Epidermal melanocyte (primary cell): ENCODE measurements around the gene HOXA9.
A peak's percentile ranks its signal among the peaks of the same experiment; 100 is the strongest.

Experiments
- DNase-seq: peaks from one replicate; pipeline ENCODE4 v3.0.0; 2011; ENCODE audit warnings: low spot score; ENCODE audit not compliant: insufficient read length

HOXA9 gene

GRCh38 chr7:27201580-27202017 is 36.3 kb upstream of the HOXA9 start:
- DNase-seq, result no peak

- no peak for DNase-seq
These were observed 35.6 kb upstream of the HOXA9 start for GRCh38 chr7:27200761-27201579.

- DNase-seq, result no peak
These were observed 34.8 kb upstream of the HOXA9 start, which contains the start of gene HOXA13 for GRCh38 chr7:27199849-27200760. HOXA13 (minus strand) TSS chr7:27200091; CDS start chr7:27200077, 14 bp downstream.

GRCh38 chr7:27198871-27199801 is 33.8 kb upstream of the HOXA9 start:
- DNase-seq, result no peak

DNA sequence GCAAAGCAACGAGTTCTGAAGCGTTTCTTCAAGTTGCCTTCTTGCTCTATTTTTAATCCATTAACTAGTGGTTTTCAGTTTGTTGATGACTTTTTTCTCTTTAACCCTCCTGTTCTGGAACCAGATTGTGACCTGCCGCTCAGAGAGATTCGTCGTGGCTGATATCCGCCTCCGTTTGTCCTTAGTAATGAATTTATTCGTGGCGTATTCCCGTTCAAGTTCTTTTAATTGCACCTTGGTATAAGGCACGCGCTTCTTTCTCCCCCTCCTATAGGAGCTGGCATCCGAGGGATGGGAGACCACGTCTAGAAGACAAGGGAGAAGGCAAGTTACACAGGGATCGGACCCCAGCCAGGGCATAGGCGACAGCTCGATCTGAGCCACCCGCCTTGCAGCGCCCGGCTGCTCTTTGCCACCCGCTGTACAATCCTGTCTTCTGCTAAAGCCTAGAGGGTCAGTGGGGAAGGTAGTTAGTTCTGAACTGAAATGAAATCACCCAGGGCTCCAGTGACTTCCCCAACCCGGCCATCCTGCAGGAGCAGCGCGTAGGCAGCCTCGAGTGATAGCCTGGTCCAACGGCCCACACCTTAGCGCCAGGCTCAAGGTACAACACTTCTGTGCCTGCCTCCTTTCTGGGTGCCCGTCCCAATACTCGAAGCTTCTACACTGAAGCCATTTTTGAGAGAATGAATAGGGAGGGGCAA is 33.0 kb upstream of the HOXA9 start:
- no peak for DNase-seq

DNA sequence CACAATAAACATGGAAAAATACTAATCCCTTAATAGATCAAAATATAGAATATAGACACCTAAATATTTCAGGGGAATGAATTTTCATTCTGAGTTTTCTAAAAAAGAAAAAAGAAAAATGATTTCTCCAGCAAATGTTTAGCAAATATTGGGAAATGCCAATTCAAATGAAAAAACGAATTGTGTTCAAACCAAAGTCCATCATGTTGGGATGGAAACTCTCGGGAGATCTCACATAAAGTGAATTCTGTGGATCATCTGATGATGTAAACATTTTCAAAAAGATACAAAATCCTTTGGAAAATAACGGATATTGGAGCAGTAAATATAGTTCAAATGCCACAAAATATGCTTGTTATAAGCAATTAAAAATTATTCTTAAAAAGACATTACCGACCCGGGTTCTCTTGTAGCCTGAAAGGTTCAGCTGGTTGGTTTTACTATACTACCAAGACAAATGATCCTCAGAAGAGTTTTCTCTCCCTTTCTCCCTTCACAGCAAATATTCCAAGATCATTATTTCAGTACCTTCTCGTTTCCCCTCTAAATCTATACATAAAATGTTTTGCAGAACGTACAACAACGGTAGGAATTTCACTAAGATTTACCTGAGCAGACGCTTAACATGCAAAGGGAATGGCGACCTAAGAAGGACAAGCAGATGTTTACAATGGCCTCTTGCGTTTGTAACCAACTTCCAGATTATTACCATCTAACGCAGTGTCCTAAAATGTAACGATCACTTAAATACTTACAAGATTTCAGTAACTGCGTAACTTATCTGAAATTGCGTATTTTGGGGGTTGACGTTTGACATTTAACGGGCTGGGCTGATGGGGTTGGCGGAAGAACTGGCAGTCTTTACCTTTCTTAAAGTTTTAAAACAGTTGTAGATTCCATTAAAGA is 32.1 kb upstream of the HOXA9 start:
- DNase-seq, result no peak

GRCh38 chr7:27196287-27196767 is 31.0 kb upstream of the HOXA9 start:
- peak; percentile 89 for DNase-seq

DNA sequence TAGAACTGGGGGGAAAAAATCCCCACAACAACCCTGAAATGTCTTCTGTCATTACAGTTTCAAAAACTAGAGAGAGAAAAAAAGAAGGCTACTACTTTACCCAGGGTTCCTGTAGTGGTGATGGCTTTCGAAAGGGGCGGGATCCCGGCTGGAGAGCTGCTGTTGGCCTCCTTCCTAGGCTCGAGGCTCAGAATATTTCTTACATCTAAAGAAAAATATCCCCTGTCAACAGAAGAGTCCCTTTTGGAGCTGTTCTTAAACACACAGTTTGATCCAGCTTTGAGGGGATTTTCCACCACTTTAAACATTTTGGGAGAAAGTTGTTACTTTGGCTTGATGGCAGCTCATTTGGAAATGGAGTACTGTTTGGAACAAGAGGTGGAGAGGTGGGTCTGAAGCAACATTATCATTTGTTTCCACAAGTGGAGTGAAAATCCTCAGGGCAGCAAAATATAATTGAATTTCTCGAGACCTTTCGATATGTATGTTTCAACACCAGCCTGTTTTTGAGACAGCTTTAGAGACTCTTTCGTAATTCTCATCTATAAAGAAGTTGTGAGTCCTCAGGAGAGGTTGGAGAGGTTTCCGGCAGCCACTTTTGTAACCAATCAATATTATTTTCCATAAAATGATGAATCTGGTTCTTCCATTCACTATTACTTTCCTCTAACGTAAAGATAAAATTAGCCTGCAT is 29.5 kb upstream of the HOXA9 start:
- DNase-seq, result no peak

- no peak for DNase-seq
These were observed 28.6 kb upstream of the HOXA9 start for GRCh38 chr7:27194002-27194352.

DNA sequence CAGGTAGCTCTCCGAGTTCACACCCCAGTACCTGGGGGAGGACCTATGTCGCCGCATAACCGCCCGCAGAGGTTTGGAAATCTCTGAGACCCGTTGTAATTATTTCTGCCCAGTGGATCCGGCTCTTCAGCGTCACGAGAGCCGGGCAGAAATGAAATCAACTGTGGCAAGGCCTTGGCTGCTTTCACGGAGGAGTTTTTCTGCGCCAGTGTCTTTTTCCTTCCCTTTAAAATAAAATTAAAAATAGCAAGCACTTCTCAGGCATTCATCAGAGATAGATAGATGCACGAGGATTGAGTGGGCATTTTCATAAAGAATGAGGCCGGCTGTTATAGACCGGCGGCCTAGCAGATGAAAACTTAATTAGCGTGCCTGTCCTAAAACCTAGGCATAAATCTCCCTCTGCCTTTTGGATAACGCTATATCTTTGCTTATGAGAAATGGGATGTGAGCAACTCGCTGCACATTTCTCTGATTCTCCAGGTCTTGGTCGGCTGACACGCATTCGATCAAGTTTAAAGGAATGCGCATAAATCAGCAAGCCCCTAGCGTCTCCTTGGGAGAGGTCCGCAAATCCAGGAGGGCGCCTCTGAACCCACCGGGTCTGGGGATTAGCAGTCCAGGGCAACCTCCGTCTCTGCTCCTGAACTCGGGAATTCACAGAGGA is 28.1 kb upstream of the HOXA9 start:
- DNase-seq, result no peak

- DNase-seq, result no peak
These were observed 27.4 kb upstream of the HOXA9 start for GRCh38 chr7:27192546-27193334.

DNA sequence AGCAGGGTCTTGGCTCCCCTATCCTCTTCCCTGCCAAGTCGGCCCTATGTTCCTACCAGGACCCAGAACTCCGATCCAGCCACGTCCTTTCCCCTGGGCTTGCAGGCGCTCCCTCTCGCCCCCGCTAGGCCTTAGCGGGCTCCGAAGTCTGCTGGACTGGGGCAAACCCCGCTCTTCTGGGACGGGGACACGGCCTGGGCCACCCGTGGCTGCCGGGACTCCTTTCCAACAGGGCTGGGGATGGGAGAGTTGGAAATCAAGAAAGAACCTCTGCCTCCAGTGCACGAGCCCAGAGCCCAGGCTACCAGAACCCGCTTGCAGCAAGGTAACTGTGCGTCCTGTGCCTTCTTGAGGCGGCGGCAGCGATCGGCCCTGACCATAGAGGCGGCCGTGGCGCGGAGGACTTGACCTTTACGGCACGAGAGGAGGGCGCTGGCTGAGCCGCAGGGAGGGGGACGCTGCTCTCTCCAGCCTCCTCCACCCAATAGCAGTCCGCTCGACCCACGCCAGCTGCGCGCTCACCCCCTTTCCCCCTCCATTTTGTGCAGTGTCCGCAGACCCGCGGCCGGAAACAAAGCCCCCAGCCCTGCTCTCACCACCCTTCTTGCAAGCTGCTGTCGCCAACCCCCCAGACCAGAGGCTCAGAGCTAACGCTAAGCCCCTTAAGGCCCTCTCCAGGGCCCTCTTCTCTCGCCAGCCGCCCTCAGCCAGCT is 26.7 kb upstream of the HOXA9 start:
- DNase-seq, result no peak

DNA sequence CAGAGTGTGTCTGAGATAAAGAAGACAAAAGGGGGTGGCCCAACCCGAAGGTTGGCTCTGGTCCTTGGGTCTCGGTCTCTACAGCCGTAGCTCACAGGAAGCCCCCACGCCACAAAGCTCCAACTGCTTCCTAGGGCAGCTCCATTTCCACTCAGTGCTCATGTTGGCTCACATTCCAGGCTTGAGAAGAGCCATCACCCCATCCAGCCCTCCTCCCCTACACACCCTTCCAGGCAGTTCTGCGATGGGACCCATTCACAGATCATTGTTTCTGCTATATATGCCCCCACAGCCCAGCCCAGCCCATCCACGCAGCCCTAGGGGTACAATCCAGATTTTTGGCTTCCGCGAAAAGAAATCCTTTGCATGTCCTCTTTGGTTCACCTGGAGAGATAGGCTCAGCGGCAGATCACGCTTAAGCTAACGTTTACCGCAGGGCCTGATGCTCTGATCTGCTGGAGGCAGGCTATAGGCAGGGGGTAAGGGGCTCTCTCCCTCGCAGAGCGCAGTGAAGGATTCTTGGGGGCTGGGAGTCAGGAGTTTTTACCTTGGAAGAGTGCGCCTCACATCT is 25.9 kb upstream of the HOXA9 start:
- DNase-seq, result no peak

DNA sequence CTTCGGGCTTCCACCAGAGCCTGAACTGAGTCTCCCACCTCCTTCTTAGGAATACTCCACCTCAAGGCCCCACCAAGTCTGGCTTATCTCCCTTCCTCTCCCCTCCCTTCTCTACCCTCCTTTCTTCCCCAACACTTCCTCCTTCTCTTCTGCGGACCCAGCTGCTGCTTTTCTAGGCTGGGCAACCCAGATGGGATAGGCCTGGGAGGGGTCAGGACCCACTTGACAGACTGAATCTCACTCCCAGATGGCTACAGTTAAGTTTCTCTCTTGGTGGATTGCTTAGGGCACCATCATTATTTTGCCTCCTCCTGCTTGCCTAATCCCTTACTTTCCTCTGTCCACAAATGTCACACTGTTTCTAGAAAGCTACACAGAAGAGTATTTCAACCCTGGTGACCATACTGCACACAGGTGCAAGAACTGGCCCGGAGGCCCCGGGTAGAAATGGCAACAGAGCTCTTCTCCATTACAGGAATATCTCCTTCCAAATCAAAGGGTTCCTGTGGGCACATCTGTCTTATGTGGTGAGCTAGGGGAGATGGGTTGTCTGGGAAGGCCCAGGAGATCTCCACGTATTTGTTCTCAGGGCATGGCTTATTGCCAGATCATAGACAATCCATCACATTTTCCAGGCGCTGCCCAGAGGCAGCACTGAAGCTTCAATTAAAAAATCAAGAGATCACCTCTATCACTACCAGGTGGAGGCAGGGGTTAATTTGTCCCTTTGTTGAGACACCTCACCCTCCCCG is 24.8 kb upstream of the HOXA9 start:
- DNase-seq, result no peak

- no peak for DNase-seq
These were observed 24.1 kb upstream of the HOXA9 start for GRCh38 chr7:27189295-27189996.
